Esophagus muscularis mucosa (tissue), 4 donors: ENCODE data around the gene PHACTR1. TPM values are rescaled to one million over a fixed set of nuclear protein-coding genes. Genes with fewer than 3 reads are reported as not detected.

Experiments used
- DNase-seq: peaks from one replicate; pipeline ENCODE4 v3.0.0-alpha.2; 2017; ENCODE audit errors: extremely low spot score
- H3K27ac ChIP-seq, 4 donors: fragments of 200-600 bp; sonication (generic); replicated peaks in 1 of 4; 1 replicate in 3 of 4; 2 replicates in 1 of 4; pipeline ENCODE4 v1.5.1; 2016 to 2019; ENCODE audit warnings: mild to moderate bottlenecking in 1 of 4
- H3K27me3 ChIP-seq, 4 donors: fragments of 200-600 bp; sonication (generic); one replicate each; pipeline versions ENCODE4 v1.5.1 to v1.6.0; 2016 to 2019
- H3K36me3 ChIP-seq, 4 donors: fragments of 200-600 bp; sonication (generic); one replicate each; pipeline ENCODE4 v1.5.1; 2016 to 2019
- H3K4me1 ChIP-seq, 4 donors: fragments of 200-600 bp; sonication (generic); one replicate each; pipeline ENCODE4 v1.5.1; 2016 to 2019
- H3K4me3 ChIP-seq, 4 donors: fragments of 200-600 bp; sonication (generic); 1 replicate in 2 of 4; 2 replicates in 2 of 4; pipeline ENCODE4 v1.5.1; 2016 to 2019; ENCODE audit warnings: mild to moderate bottlenecking in 4 of 4, moderate library complexity in 1 of 4
- H3K9me3 ChIP-seq, 4 donors: fragments of 200-600 bp; sonication (generic); 1 replicate in 3 of 4; 2 replicates in 1 of 4; pipeline ENCODE4 v1.5.1; 2016 to 2019
- EP300 ChIP-seq: sonication (generic); formaldehyde crosslinking; IDR thresholded peaks from one replicate; pipeline ENCODE4 v1.6.1; 2017; ENCODE audit warnings: antibody characterized with exemption
- POLR2A ChIP-seq: fragments of 450-650 bp; IDR thresholded peaks from one replicate; pipeline ENCODE4 v1.6.1; 2017; ENCODE audit warnings: antibody characterized with exemption, moderate library complexity, mild to moderate bottlenecking, low read depth
- POLR2AphosphoS5 ChIP-seq, 2 donors: sonication (generic); formaldehyde crosslinking; IDR thresholded peaks; one replicate each; pipeline ENCODE4 v1.6.1; 2017; ENCODE audit warnings: antibody characterized with exemption in 2 of 2
- WGBS: methylation state at CpG from one replicate; pipeline ENCODE4 v1.1.5; 2018; 5-methylcytosine and 5-hydroxymethylcytosine counted together
- intact Hi-C: fragments of 100-400 bp; cut with DNase I; formaldehyde crosslinking; loops from one replicate; pipeline ENCODE4 v1.15.1; 2023
- total RNA-seq, 4 donors: library from RNA; depleted of rRNA; stranded (reverse); fragments of >200 nt; gene quantifications; one replicate each; pipeline versions ENCODE4 v1.1.0 to v1.2.1, GENCODE V29; 2016
- TF ChIP-seq, protein P1 (sequence below), 3 experiments: fragments of 200-600 bp in 2 of 3; fragments of 450-650 bp in 1 of 3; sonication (generic) in 2 of 3; IDR thresholded peaks; one replicate each; pipeline ENCODE4 v1.5.1; 2017 to 2019; ENCODE audit warnings: antibody characterized with exemption in 3 of 3, mild to moderate bottlenecking in 2 of 3, moderate library complexity in 1 of 3

PHACTR1 gene
- total RNA-seq, 4 donors from 2014 or later, result 0.83 to 4.2 (median 3.1) TPM

DNA sequence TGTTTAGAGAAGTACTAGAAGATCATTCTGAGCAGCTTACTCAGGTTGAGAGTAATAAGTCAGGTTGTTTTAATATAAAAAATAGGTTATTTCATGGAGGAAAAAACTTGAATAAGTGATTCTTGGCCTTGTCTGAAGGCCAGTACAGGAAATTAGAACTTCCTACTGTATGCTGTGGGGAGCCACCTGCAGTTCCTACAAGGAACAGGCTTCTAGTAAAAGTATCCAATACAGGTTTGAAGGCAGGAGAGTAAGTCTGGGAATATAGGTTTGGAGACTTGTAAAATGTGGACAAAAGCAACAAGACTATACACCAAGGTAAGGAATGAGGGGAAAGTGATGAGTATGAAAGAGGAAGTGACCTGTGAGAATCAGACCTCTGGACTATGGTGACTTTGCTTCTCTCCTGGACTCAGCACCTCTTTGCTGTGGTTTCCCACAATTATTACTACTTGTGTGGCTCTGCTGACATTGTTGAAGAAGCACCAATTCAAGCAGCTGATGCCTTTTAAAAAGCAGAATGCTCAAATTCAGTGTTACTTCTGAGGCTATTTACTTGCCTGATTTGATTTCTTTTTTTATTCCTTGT is 333.2 kb downstream of the PHACTR1 start:
- intact Hi-C loops, result no loop called here
- DNase-seq, result no peak
- peaks cover 0 to 2% (median 0%) of the 10 kb centered on the region in 4 donors for H3K4me1 ChIP-seq
- no peak overlapping the region for H3K4me3 ChIP-seq
- TF ChIP-seq, protein P1, sequence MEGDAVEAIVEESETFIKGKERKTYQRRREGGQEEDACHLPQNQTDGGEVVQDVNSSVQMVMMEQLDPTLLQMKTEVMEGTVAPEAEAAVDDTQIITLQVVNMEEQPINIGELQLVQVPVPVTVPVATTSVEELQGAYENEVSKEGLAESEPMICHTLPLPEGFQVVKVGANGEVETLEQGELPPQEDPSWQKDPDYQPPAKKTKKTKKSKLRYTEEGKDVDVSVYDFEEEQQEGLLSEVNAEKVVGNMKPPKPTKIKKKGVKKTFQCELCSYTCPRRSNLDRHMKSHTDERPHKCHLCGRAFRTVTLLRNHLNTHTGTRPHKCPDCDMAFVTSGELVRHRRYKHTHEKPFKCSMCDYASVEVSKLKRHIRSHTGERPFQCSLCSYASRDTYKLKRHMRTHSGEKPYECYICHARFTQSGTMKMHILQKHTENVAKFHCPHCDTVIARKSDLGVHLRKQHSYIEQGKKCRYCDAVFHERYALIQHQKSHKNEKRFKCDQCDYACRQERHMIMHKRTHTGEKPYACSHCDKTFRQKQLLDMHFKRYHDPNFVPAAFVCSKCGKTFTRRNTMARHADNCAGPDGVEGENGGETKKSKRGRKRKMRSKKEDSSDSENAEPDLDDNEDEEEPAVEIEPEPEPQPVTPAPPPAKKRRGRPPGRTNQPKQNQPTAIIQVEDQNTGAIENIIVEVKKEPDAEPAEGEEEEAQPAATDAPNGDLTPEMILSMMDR (IDR thresholded peaks at IDR 0.05), result no peak
- no peak for TF ChIP-seq EP300
- TF ChIP-seq POLR2AphosphoS5 (IDR thresholded peaks at IDR 0.05), result no peak
- no peak for TF ChIP-seq POLR2A
- H3K27me3 ChIP-seq, result no peaks in the 10 kb centered on the region
- no peak overlapping the region for H3K27ac ChIP-seq
- peaks cover 0 to 17% (median 0%) of the 10 kb centered on the region in 4 donors for H3K36me3 ChIP-seq
- no peaks in the 10 kb centered on the region for H3K9me3 ChIP-seq

GRCh38 chr6:13053006-13053461 is 336.5 kb downstream of the PHACTR1 start:
- no peaks in the 10 kb centered on the region for H3K27me3 ChIP-seq
- DNase-seq, result no peak
- 79% methylated on average over 9 of the region's 9 CpGs for WGBS
- no peak overlapping the region for H3K27ac ChIP-seq
- TF ChIP-seq, protein P1 (IDR thresholded peaks at IDR 0.05), result no peak
- TF ChIP-seq EP300 (no peak), POLR2AphosphoS5 (IDR thresholded peaks at IDR 0.05) (no peak), POLR2A (no peak)
- no peak overlapping the region for H3K4me3 ChIP-seq
- intact Hi-C loops, result no loop called here
- H3K4me1 ChIP-seq, result peaks cover 0 to 2% (median 0%) of the 10 kb centered on the region in 4 donors
- H3K36me3 ChIP-seq, result peaks cover 0 to 19% (median 0%) of the 10 kb centered on the region in 4 donors
- no peaks in the 10 kb centered on the region for H3K9me3 ChIP-seq

DNA sequence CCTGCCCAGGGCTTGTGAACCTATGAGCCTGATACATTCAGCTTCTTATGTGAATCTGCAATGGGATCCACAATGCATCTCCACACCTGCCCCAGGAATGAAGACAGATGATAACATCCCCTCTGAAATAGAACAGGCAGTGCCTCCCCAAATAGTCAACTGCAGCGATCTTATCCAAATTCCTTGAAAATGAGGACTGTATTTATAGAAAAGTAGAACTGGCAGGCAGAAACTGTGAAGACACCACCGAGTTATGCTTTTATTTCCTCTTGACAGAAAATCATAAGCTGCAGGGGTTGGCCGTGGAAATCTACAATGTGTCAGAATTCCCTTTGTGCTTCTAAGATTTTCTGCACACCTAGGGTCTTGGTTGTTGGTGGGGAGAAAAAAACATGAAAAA is 341.5 kb downstream of the PHACTR1 start:
- Histone ChIP-seq H3K4me3 (no peak overlapping the region), H3K36me3 (peaks cover 0 to 17% (median 0%) of the 10 kb centered on the region in 4 donors), H3K4me1 (no peaks in the 10 kb centered on the region), H3K9me3 (no peaks in the 10 kb centered on the region), H3K27me3 (no peaks in the 10 kb centered on the region), H3K27ac (no peak overlapping the region)
- intact Hi-C loops, result no loop called here
- WGBS, result 83% methylated on average over 3 of the region's 3 CpGs
- TF ChIP-seq, protein P1 (IDR thresholded peaks at IDR 0.05), result no peak
- TF ChIP-seq EP300 (no peak), POLR2AphosphoS5 (IDR thresholded peaks at IDR 0.05) (no peak), POLR2A (no peak)
- DNase-seq, result no peak

DNA sequence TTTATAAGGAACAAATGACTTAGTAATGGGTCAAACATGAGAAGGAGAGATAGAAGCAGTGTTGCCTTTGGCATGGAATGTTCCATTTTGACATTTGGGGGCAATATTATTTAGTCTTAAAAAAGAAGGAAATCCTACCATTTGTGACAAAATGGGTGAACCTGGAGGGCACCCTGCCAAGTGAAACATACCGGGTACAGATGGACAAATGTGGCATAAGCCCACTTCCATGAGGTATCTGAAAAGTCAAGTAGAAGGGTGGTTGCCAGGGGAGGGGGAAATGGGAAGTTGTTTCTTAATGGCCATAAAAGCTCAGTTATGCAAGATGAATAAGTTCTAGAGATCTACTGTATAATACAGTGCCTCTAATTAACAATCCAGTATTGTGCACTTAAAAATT is 342.5 kb downstream of the PHACTR1 start:
- Histone ChIP-seq H3K36me3 (peaks cover 0 to 9% (median 0%) of the 10 kb centered on the region in 4 donors), H3K9me3 (no peaks in the 10 kb centered on the region), H3K27me3 (no peaks in the 10 kb centered on the region), H3K4me1 (no peaks in the 10 kb centered on the region), H3K4me3 (no peak overlapping the region), H3K27ac (no peak overlapping the region)
- TF ChIP-seq POLR2A (no peak), EP300 (no peak), POLR2AphosphoS5 (IDR thresholded peaks at IDR 0.05) (no peak)
- TF ChIP-seq, protein P1 (IDR thresholded peaks at IDR 0.05), result no peak
- no peak for DNase-seq
- intact Hi-C loops, result no loop called here
- WGBS, result 86% methylated on average over 1 of the region's 1 CpG
